H1 (cell line): ENCODE measurements around the gene UTP25. TPM values are rescaled to one million over a fixed set of nuclear protein-coding genes. Genes with fewer than 3 reads are reported as not detected.

ENCODE experiments used
- CTCF ChIA-PET: fragments of 300-600 bp; sonication (Branson Sonifier 250); formaldehyde crosslinking; loops from one replicate; lab custom pipeline; 2021; ENCODE audit not compliant: partially characterized antibody; lab: Charles Lee
- POLR2A ChIA-PET: fragments of 300-600 bp; sonication (Branson Sonifier 250); formaldehyde crosslinking; loops from one replicate; lab custom pipeline; 2021; ENCODE audit warnings: inconsistent platforms; ENCODE audit not compliant: partially characterized antibody; lab: Charles Lee
- DNase-seq, 2 experiments: peaks; one replicate each; pipeline versions ENCODE4 v3.0.0 to v3.0.0-alpha.2; 2010 to 2022; ENCODE audit warnings: low spot score in 2 of 2, low read depth in 1 of 2, mixed read lengths in 1 of 2
- FAIRE-seq: peaks from 2 replicates; lab custom pipeline; 2011; peaks lifted over from hg19 to GRCh38; lab: Jason Lieb, UNC
- H2AFZ ChIP-seq: 2 replicates; pipeline ENCODE4 v1.8.1; 2012; ENCODE audit warnings: low read length, inconsistent platforms
- H2AK5ac ChIP-seq: 2 replicates; pipeline ENCODE4 v1.6.1; 2013; ENCODE audit warnings: low read depth, low read length
- H2BK120ac ChIP-seq: replicated peaks from 2 replicates; pipeline ENCODE3; 2013; ENCODE audit warnings: low read depth, low read length, inconsistent platforms
- H2BK12ac ChIP-seq: 2 replicates; pipeline ENCODE4 v1.6.1; 2013; ENCODE audit warnings: low read depth, low read length
- H2BK15ac ChIP-seq: 2 replicates; pipeline ENCODE4 v1.6.1; 2013; ENCODE audit warnings: low read length
- H2BK20ac ChIP-seq: 2 replicates; pipeline ENCODE4 v1.6.1; 2013; ENCODE audit warnings: low read length
- H2BK5ac ChIP-seq: 2 replicates; pipeline ENCODE4 v1.6.1; 2013; ENCODE audit warnings: low read depth, low read length
- H3K14ac ChIP-seq: 2 replicates; pipeline ENCODE4 v1.6.1; 2013; ENCODE audit warnings: inconsistent platforms; ENCODE audit not compliant: insufficient read length
- H3K18ac ChIP-seq: 2 replicates; pipeline ENCODE4 v1.6.1; 2013; ENCODE audit warnings: low read length; ENCODE audit errors: extremely low read depth
- H3K23ac ChIP-seq: 2 replicates; pipeline ENCODE4 v1.6.1; 2013; ENCODE audit warnings: inconsistent platforms; ENCODE audit not compliant: insufficient read length
- H3K23me2 ChIP-seq: 2 replicates; pipeline ENCODE4 v1.6.1; 2013; ENCODE audit warnings: low read depth, low read length
- H3K27ac ChIP-seq: 2 replicates; pipeline ENCODE4 v1.6.1; 2011; ENCODE audit warnings: low read depth, low read length, inconsistent platforms
- H3K27me3 ChIP-seq, 4 experiments: replicated peaks in 1 of 4; 1 replicate in 1 of 4; 2 replicates in 3 of 4; pipeline versions ENCODE4 v1.6.1 to v1.8.1; 2011 to 2013; ENCODE audit warnings: low read length in 3 of 4, mild to moderate bottlenecking in 3 of 4, inconsistent platforms in 2 of 4, mixed read lengths in 2 of 4, moderate library complexity in 1 of 4; ENCODE audit not compliant: control insufficient read depth in 3 of 4, insufficient read depth in 3 of 4; ENCODE audit errors: extremely low read depth in 1 of 4
- H3K36me3 ChIP-seq, 4 experiments: 2 replicates each; pipeline versions ENCODE4 v1.6.1 to v1.8.1; 2011 to 2013; ENCODE audit warnings: mild to moderate bottlenecking in 4 of 4, low read length in 3 of 4, moderate library complexity in 2 of 4, control low read depth in 1 of 4, inconsistent platforms in 1 of 4; ENCODE audit not compliant: insufficient read depth in 4 of 4, control insufficient read depth in 2 of 4
- H3K4ac ChIP-seq: replicated peaks from 2 replicates; pipeline ENCODE3; 2013; ENCODE audit warnings: low read length, low read depth, mixed read lengths, inconsistent platforms; ENCODE audit not compliant: insufficient read length
- H3K4me1 ChIP-seq, 4 experiments: replicated peaks in 1 of 4; 1 replicate in 1 of 4; 2 replicates in 3 of 4; pipeline versions ENCODE4 v1.6.1 to v1.8.1; 2011 to 2013; ENCODE audit warnings: low read length in 3 of 4, inconsistent platforms in 2 of 4, mixed read lengths in 1 of 4; ENCODE audit not compliant: insufficient read depth in 4 of 4, control insufficient read depth in 3 of 4
- H3K4me2 ChIP-seq, 2 experiments: 2 replicates each; pipeline versions ENCODE4 v1.6.1 to v1.8.1; 2011 to 2013; ENCODE audit warnings: low read depth in 2 of 2, low read length in 2 of 2, control low read depth in 1 of 2, inconsistent platforms in 1 of 2, mild to moderate bottlenecking in 1 of 2; ENCODE audit not compliant: insufficient read depth in 1 of 2
- H3K4me3 ChIP-seq, 4 experiments: fragments of 200-600, 300-600 bp in 1 of 4; sonication (generic), shearing (Covaris generic), sonication (Bioruptor Twin) in 1 of 4; 2 replicates each; pipeline versions ENCODE4 v1.5.1 to v1.8.1; 2011 to 2016; ENCODE audit warnings: low read length in 4 of 4, low read depth in 3 of 4, control low read depth in 2 of 4, inconsistent platforms in 2 of 4, mild to moderate bottlenecking in 2 of 4, mixed read lengths in 1 of 4, moderate library complexity in 1 of 4; ENCODE audit not compliant: insufficient read depth in 2 of 4; ENCODE audit errors: extremely low read depth in 1 of 4
- H3K56ac ChIP-seq: replicated peaks from 2 replicates; pipeline ENCODE3; 2013; ENCODE audit warnings: low read depth, mild to moderate bottlenecking, mixed read lengths, low read length, inconsistent platforms; ENCODE audit not compliant: insufficient read length
- H3K79me1 ChIP-seq: 2 replicates; pipeline ENCODE4 v1.6.1; 2013; ENCODE audit warnings: low read depth, low read length, control low read depth
- H3K79me2 ChIP-seq, 2 experiments: 2 replicates each; pipeline versions ENCODE4 v1.6.1 to v1.8.1; 2012 to 2013; ENCODE audit warnings: low read length in 2 of 2, mild to moderate bottlenecking in 2 of 2, inconsistent platforms in 1 of 2; ENCODE audit not compliant: insufficient read depth in 2 of 2, control insufficient read depth in 1 of 2
- H3K9ac ChIP-seq, 4 experiments: replicated peaks in 1 of 4; 1 replicate in 1 of 4; 2 replicates in 3 of 4; pipeline versions ENCODE4 v1.6.1 to v1.8.1; 2011 to 2013; ENCODE audit warnings: low read depth in 3 of 4, low read length in 3 of 4, control low read depth in 2 of 4, mild to moderate bottlenecking in 2 of 4, moderate library complexity in 2 of 4, inconsistent platforms in 1 of 4; ENCODE audit errors: extremely low read depth in 1 of 4
- H3K9me3 ChIP-seq, 2 experiments: 2 replicates each; pipeline versions ENCODE4 v1.6.1 to v1.8.1; 2012 to 2013; ENCODE audit warnings: mild to moderate bottlenecking in 2 of 2, moderate library complexity in 2 of 2, control low read depth in 1 of 2, inconsistent platforms in 1 of 2, low read depth in 1 of 2, low read length in 1 of 2, mixed read lengths in 1 of 2; ENCODE audit not compliant: insufficient read depth in 2 of 2
- H4K20me1 ChIP-seq, 2 experiments: replicated peaks in 1 of 2; 2 replicates each; pipeline versions ENCODE3 to v1.8.1; 2011 to 2013; ENCODE audit warnings: inconsistent platforms in 2 of 2, low read length in 2 of 2, mild to moderate bottlenecking in 1 of 2; ENCODE audit not compliant: insufficient read depth in 2 of 2, control insufficient read depth in 1 of 2
- H4K5ac ChIP-seq: 2 replicates; pipeline ENCODE4 v1.6.1; 2013; ENCODE audit warnings: low read length, low read depth, mixed read lengths, inconsistent platforms; ENCODE audit not compliant: insufficient read length
- H4K8ac ChIP-seq: 2 replicates; pipeline ENCODE4 v1.8.0; 2013; ENCODE audit warnings: mild to moderate bottlenecking, moderate library complexity, low read length, inconsistent platforms; ENCODE audit not compliant: insufficient read depth; ENCODE audit errors: extremely low read depth
- H4K91ac ChIP-seq: replicated peaks from 2 replicates; pipeline ENCODE3; 2013; ENCODE audit warnings: low read length, mixed read lengths, inconsistent platforms; ENCODE audit not compliant: insufficient read length
- FOSL1 ChIP-seq: IDR thresholded peaks from 2 replicates; pipeline ENCODE4 v1.6.1; 2011; ENCODE audit warnings: mild to moderate bottlenecking, low read depth, low read length, moderate library complexity; ENCODE audit not compliant: insufficient read depth
- RAD21 ChIP-seq, 2 experiments: IDR thresholded peaks in 1 of 2; conservative IDR thresholded peaks in 1 of 2; 2 replicates each; pipeline ENCODE4 v1.6.1; 2011; ENCODE audit warnings: low read depth in 2 of 2, low read length in 2 of 2, improper control_type of control experiment in 1 of 2, inconsistent platforms in 1 of 2, mild to moderate bottlenecking in 1 of 2, moderate library complexity in 1 of 2
- WGBS, 2 experiments: shearing (Covaris generic) in 1 of 2; methylation state at CpG; one replicate each; pipeline versions ENCODE4 v1.1.6 to v1.1.7; 2013 to 2015; ENCODE audit warnings: low lambda C conversion rate in 2 of 2, mixed read lengths in 2 of 2, inconsistent platforms in 1 of 2, low coverage in 1 of 2, missing lambda C conversion rate in 1 of 2; ENCODE audit not compliant: insufficient replicate concordance in 2 of 2, insufficient coverage in 1 of 2, insufficient read length in 1 of 2; ENCODE audit errors: extremely low coverage in 1 of 2, missing lambda C conversion rate in 1 of 2; 5-methylcytosine and 5-hydroxymethylcytosine counted together
- polyA plus RNA-seq, 7 experiments: library from polyadenylated mRNA; depleted of rRNA in 3 of 7; stranded (reverse) in 5 of 7; unstranded in 2 of 7; fragments of >200 nt in 5 of 7; fragments of 200-250 nt in 2 of 7; gene quantifications; 1 replicate in 5 of 7; 2 replicates in 1 of 7; 4 replicates in 1 of 7; pipeline versions ENCODE4 v1.2.1 to v1.2.3, GENCODE V29; 2011 to 2013; ENCODE audit warnings: missing spikeins in 2 of 7, mixed read lengths in 2 of 7
- total RNA-seq: library from RNA; stranded (reverse); fragmentation: NEBNext Ultra II Directional; extraction: Animal tissue kit (Norgen Biotek cat#: 25700); gene quantifications from 2 replicates; pipeline ENCODE4 v1.2.1, GENCODE V29; 2021
- TF ChIP-seq, protein P1 (sequence below), 3 experiments: IDR thresholded peaks; 1 replicate in 2 of 3; 2 replicates in 1 of 3; pipeline versions ENCODE4 v1.5.1 to v1.6.1; 2011; ENCODE audit warnings: low read length in 3 of 3, mild to moderate bottlenecking in 3 of 3, inconsistent platforms in 2 of 3, low read depth in 1 of 3, moderate library complexity in 1 of 3; ENCODE audit not compliant: insufficient read depth in 1 of 3; ENCODE audit errors: control extremely low read depth in 1 of 3

Gene UTP25
- total and polyA plus RNA-seq, 2 of the 8 experiments (the other 6 are each of a cell fraction or from before 2014, with no cell fraction given), result 4.0 to 7.6 TPM

DNA sequence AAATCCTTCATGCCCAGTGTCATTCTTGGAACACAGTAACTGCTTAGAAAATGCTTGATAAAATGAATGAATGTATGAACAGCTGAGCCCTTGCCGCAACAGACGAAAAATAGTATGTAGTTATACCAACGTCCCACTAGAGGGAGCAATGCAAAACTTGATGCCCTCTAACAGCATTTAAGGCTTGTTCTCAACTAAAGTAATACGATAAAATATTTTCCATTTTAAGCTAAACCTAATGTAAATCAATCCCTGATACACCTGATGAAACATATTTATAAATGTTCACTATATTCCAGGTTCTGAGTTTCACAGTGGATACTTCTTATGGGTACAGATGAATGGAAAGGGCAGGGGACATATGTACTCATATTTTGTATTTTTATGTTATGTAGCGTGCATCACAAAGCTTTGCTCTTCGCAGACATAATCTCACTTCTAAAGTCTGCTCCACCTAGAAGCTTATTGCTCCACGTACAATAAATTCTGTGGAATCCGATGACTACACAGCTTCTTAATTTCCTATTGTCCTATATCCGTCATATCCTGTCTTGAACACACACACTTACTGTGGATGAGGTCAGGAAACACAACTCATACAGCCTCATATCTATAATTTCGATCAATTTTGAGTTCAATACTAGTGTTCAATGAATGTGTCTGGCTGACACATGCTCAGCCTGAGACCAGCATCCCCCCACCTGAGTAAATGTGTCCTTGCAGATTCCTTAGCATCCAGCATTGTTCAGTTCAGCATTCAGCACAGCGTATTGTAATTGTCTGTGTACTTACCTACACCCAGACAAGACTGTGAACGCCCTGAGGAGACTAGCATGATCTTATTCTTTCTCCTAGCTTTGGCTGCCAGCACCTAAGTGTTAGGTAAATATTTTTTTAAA is 4.4 kb upstream of the UTP25 start:
- no peaks in the 10 kb centered on the region for H3K23me2 ChIP-seq
- no peak overlapping the region for H3K56ac ChIP-seq
- H4K91ac ChIP-seq, result no peak overlapping the region
- H2BK12ac ChIP-seq, result no peak overlapping the region
- FAIRE-seq, result no peak
- H2AK5ac ChIP-seq, result no peak overlapping the region
- no peak overlapping the region for H2BK20ac ChIP-seq
- no peaks in the 10 kb centered on the region for H4K20me1 ChIP-seq
- no peaks in the 10 kb centered on the region for H3K79me2 ChIP-seq
- no peaks in the 10 kb centered on the region; a peak in 1 of 7 replicates for H3K27me3 ChIP-seq
- H2AFZ ChIP-seq, result peak overlapping the region; percentile 73; the same call in 1 of the 2 replicates
- no peak overlapping the region for H3K9ac ChIP-seq
- H3K36me3 ChIP-seq, result no peaks in the 10 kb centered on the region
- H3K14ac ChIP-seq, result no peak overlapping the region
- H3K23ac ChIP-seq, result no peak overlapping the region
- no peak overlapping the region for H2BK15ac ChIP-seq
- H3K18ac ChIP-seq, result no peak overlapping the region
- WGBS, 2 experiments, result 42% methylated on average over 12 of the region's 12 CpGs; no CpG with 5 or more reads in 1 of the 2 experiments
- no peak overlapping the region for H3K4me3 ChIP-seq
- H3K4me1 ChIP-seq, result no peaks in the 10 kb centered on the region
- CTCF ChIA-PET, result interaction anchor here (0.7 to 11.7 kb wide), 48 partner anchors 10 to 1734 kb away, joined by 3 to 254 read pairs (median 4); partner anchors contain the start of gene IRF6
- H3K9me3 ChIP-seq, result no peaks in the 10 kb centered on the region
- no peaks in the 10 kb centered on the region for H3K79me1 ChIP-seq
- POLR2A ChIA-PET, result interaction anchor here (1.2 to 1.8 kb wide), 2 partner anchors 8 to 551 kb away, joined by 3 to 4 read pairs; no protein-coding TSS in a partner anchor
- no peak overlapping the region for H4K5ac ChIP-seq
- H2BK120ac ChIP-seq, result no peak overlapping the region
- no peak overlapping the region for H4K8ac ChIP-seq
- no peak overlapping the region for H3K27ac ChIP-seq
- DNase-seq, result no peak
- H3K4ac ChIP-seq, result no peak overlapping the region
- TF ChIP-seq RAD21 (IDR thresholded peaks at IDR 0.05 in 1 of 2, conservative IDR thresholded peaks at IDR 0.05 in 1 of 2; ENCODE audit: low read depth in 2 of 2, low read length in 2 of 2), result peak; percentile 18 to 21; a peak in 1 of 4 replicates
- TF ChIP-seq FOSL1, result no peak
- TF ChIP-seq, protein P1, sequence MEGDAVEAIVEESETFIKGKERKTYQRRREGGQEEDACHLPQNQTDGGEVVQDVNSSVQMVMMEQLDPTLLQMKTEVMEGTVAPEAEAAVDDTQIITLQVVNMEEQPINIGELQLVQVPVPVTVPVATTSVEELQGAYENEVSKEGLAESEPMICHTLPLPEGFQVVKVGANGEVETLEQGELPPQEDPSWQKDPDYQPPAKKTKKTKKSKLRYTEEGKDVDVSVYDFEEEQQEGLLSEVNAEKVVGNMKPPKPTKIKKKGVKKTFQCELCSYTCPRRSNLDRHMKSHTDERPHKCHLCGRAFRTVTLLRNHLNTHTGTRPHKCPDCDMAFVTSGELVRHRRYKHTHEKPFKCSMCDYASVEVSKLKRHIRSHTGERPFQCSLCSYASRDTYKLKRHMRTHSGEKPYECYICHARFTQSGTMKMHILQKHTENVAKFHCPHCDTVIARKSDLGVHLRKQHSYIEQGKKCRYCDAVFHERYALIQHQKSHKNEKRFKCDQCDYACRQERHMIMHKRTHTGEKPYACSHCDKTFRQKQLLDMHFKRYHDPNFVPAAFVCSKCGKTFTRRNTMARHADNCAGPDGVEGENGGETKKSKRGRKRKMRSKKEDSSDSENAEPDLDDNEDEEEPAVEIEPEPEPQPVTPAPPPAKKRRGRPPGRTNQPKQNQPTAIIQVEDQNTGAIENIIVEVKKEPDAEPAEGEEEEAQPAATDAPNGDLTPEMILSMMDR (IDR thresholded peaks at IDR 0.05; ENCODE audit: control extremely low read depth in 1 of 3, insufficient read depth in 1 of 3, low read depth in 1 of 3, low read length in 3 of 3), result peak in 2 of 3 experiments; percentile 45 to 75; a peak in 2 of 4 replicates
- no peak overlapping the region for H3K4me2 ChIP-seq
- H2BK5ac ChIP-seq, result no peak overlapping the region
